Left cardiac atrium (tissue), 4 donors: ENCODE data around the gene AK1. TPM values are rescaled to one million over a fixed set of nuclear protein-coding genes. Genes with fewer than 3 reads are reported as not detected.

Experiments used
- ATAC-seq, 2 donors: fragments of 200-7000 bp; cut with Tn5 transposase; one replicate each; pipeline ENCODE4 v1.9.1; 2020; ENCODE audit warnings: mild to moderate bottlenecking in 2 of 2, moderate library complexity in 2 of 2
- DNase-seq: peaks from one replicate; pipeline ENCODE4 v3.0.0-alpha.2; 2020
- intact Hi-C, 2 donors: fragments of 100-400 bp; cut with DNase I; formaldehyde crosslinking; loops; one replicate each; pipeline versions ENCODE4 v1.14.1 to v1.15.1; 2022 to 2023
- total RNA-seq, 2 donors: library from RNA; stranded (reverse); fragmentation: NEBNext Ultra II Directional; extraction: Animal tissue kit (Norgen Biotek cat#: 25700); gene quantifications; one replicate each; pipeline ENCODE4 v1.2.1, GENCODE V29; 2021
- donor health status: DM: no; HTN: yes; CAD: no.
- donor health status: DM: no; HTN: yes; CAD: no; lungs with severe emphysema.
- donor health status: DM: yes; HTN: yes; CAD: no.
- donor health status: Dilated cardiomyopathy.

The AK1 gene
- total RNA-seq, 2 donors from 2014 or later: 593 to 626 TPM

GRCh38 chr9:127912882-127913281, 35.4 kb upstream of the AK1 start:
- ATAC-seq: no peak
- no peak for DNase-seq
- intact Hi-C loops: no loop called here

DNA sequence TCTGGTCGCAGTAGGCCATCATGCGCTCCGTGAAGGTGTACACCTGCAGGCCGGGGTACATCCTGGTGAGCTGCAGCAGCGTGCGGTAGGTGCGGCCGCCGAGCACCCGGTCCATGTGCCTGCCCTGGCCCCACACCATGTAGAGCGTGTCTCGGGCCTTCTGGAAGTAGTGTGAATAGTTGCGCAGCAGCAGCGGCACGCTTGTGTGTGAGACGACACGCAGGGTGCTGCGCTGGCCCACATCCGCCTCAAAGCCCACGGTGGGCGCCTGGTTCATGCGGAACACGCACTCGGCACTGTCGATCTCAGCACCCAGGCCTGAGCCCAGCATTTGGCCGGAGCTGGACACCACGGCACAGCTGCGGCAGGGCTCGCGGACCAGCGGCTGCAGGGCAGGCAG, 34.8 kb upstream of the AK1 start:
- ATAC-seq: no peak
- no peak for DNase-seq
- intact Hi-C loops: no loop called here

DNA sequence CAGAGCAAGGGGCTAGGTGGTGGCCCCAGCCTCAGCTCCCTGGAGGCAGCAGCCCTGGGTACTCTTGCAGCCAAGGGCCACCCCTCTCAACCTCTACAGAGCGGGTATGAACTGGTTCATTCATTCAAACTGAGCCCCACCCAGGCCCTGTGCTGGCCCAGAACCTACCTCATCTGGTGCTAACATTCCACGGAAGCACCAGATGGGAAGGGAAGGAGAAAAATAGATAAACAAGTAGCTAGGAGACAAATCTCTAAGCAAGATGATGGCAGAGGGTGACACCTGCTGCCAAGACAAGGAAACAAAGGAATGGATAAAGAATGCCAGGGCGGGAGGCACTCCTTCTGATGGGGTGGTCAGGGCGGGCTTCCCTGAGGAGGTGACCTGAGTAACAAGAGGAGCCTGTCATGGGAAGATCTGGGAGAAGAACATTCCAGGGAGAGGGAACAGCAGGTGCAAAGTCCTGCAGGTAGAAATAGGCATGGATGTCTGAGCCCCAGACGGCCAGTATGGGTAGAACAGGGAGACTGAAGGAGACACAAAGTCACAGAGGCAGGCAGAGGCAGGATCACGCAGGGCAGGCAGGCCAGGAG, 33.2 kb upstream of the AK1 start:
- intact Hi-C loops: no loop called here

DNA sequence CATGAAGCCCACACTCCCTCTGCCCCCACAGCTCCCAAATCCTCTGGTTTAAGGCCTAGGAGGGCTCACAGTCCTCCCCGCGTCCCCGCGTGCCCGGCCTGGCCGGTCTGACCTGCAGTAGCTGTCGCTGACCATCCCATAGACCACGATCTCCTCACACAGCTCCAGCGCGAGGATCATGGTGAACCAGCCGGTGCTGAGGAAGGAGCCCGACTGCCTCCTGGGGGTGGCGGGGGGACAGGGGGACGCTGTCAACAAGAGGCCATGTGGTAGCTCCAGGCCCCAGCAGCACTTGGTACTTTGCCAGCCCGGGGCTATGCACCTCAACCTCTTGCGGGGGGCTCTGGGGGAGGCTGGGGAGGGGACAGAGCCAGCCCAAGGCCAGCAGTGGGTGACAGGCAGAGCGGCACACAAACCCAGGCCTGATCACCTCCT, 32.4 kb upstream of the AK1 start:
- no peak for DNase-seq
- intact Hi-C loops: no loop called here
- ATAC-seq: no peak

More for the DNA sequence above, 33.2 kb upstream of the AK1 start:
- ATAC-seq (no peak), DNase-seq (no peak)

- DNase-seq: no peak
- intact Hi-C loops: no loop called here
- no peak for ATAC-seq
Measured at GRCh38 chr9:127908660-127908926, 31.1 kb upstream of the AK1 start.

DNA sequence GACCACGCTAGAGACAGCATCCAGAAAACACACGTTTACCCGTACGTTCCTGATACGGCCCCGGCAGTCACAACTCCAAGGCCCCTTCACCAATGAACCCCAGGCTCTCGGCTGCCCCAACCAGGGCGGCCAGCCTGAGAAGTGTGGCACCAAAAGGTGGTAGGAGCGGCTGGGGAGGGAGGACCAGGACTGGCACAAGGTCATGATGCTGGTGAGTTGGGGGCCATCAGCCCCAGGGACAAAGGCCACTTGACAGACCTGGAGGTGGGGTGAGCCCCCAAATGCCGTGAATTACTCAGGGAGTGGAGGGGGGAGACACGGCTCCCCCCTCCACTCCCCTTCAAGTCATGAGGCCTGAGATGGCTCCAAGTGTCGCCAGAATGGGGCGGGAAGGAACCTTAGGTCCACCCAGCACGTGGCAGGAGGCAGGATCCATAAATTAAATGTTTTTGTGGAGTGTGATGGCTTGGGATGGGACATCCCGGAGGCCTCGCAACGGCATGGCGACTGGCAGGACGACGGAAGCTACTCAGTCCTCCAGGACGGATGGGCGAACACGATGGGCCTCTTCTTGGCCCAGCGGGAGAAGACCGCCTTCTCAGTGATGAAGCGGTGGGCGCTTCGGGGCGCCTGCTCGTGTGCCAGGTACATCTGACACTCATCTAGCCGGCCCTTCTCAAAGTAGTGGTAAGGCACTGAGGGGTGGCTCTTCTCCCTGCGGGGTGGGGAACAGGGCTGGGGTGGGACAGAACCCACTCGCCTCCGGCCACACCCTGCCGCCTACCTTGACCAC, 30.6 kb upstream of the AK1 start:
- no peak for DNase-seq

DNA sequence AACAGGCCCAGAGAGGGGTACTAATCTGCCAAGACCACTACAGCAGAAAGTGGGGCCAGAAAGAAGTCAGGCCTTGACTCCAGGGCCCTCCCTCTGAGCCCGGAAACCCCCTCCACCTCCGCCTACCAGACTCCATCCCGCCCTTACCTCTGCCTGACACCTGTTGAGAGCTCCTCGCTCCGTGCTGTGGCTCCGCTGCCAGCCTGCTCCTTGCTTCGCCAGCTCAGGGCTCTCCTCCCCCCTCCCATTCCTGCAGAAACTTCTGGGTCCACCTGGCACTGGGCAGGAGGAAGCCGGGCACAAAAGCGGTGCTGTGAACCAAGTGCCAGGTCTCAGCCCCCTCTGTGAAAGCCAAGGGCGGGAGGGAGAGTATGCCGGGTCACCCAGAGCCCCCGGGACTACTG, 28.3 kb upstream of the AK1 start:
- intact Hi-C loops: no loop called here
- peak; percentile 14 to 24 for ATAC-seq
- DNase-seq: no peak

More for the DNA sequence above, 30.6 kb upstream of the AK1 start:
- intact Hi-C loops: no loop called here
- ATAC-seq: no peak

- intact Hi-C loops: no loop called here
- ATAC-seq: peak; percentile 3 to 4
- no peak for DNase-seq
Measured at GRCh38 chr9:127905004-127905728, 27.7 kb upstream of the AK1 start.

GRCh38 chr9:127904561-127905003, 27.1 kb upstream of the AK1 start:
- DNase-seq (peak; percentile 52), ATAC-seq (peak; percentile 29 to 35)
- intact Hi-C loops: no loop called here

DNA sequence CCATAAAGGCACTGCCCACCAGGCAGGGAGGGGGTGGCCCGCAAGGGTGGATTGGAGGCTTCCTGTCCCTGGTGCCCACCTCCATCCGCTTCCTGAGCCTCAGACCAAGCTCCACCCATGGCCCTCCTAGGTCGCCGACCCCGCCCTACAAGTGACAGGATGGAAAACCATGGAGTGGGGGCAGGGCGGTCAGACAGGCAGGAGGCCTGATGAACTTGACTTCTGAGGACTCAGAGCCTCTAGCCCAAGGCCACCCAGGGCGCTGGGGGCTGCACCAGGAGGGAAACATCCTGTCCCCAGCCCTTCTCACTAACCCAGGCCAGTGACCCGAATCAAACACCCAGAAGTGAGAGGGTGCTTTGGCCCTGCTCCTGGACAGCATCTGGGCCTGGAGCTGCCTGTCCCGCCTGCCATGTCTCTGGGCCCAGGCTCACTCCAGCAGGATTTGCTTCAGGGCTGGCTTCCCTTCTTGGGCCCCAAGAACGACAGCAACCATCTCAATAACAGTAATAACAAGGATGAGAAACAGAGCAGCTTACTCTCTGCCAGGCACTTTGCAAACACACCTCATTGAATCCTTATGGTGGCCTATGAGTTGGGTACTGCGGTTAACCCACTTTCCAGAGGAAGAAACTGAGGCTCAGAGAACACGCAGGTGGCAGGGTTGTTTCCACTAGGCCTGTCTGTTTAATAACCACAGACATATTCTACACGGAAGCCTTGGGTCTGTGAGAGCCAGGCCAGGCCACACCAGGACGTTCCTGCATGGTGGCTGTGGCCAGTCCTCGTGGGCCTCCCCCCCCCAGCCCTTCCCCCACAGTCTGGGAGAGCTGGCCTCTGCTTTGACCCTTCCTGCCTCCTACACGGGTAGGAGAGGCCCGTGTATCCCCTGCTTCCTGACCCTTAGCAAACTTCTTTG, 26.3 kb upstream of the AK1 start:
- intact Hi-C loops: no loop called here
- DNase-seq: peak; percentile 92
- peak; percentile 14 to 44 for ATAC-seq

- intact Hi-C loops: no loop called here
- peak; percentile 79 to 83 for ATAC-seq
- DNase-seq: peak; percentile 80
Measured at GRCh38 chr9:127899128-127899943, 21.9 kb upstream of the AK1 start, which contains the start of gene ST6GALNAC6. ST6GALNAC6 (minus strand) TSS chr9:127899603; CDS start chr9:127897981, 1,622 bp downstream.

- intact Hi-C loops: no loop called here
Measured at GRCh38 chr9:127898433-127899127, 21.1 kb upstream of the AK1 start.

DNA sequence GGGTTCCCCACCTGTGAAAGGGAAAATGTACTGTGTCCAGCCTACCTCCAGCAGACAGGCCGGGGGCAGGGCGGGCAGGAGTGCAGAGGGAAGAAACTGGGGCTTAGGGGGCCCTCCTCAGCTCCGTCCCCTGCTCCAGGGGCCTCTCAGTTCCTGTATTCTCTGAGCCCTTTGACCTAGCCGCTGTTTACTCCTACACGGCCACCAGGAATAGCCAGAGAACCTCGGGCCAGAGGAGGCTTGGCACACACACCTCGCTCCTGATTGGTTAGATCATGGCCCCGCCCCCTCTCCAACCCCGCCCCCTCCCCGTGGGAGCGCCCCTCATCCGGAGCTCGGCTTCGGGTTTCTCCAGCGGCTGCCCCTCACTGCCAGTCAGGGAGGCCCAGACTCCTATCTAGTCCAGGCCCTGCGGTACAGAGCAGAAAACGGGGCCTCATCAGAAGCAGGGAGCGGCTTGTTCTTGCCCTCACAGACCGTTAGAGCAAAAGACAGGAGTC, 19.8 kb upstream of the AK1 start:
- intact Hi-C loops: no loop called here
- peak; percentile 80 to 85 for ATAC-seq
- peak; percentile 84 for DNase-seq

More at GRCh38 chr9:127898433-127899127, 21.1 kb upstream of the AK1 start:
- DNase-seq (peak; percentile 77), ATAC-seq (peak; percentile 51 to 63)

DNA sequence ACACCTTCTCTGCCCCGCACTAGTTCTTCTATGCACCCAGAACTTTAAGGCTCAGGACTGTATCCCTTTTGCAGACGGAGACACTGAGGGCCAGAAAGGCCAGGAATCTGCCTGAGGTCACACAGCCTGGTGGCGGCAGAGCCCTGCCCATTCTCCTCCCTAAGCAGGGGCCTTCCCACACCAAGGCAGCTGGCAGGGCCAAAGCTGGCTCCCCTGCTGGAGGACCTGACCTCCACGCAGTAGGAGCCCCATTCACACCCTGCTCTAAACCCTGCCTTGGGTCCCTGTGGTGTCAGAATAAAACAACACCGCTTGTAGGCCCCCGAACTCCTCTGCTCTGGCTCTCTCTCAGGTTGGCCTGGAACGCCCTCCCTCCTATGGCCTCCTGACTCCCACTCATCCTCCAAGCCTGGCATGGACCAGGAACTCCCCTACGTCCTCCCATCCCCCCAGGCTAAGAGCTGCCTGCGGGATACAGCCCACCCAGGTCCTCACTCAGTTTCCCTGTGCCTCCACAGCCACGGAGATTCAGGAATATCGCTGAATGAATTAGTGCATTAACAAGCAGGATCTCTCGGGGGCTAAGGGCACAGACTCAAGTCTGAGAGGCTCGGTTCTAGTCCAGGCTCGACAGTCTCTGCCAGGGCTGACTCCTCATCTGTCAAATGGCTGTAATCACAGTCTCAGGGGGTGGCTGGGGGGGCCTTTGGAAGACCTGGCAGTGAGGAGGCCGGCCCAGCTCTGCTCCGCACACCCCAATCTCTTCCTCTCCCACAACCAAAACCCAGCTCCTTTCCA, 19.1 kb upstream of the AK1 start:
- ATAC-seq: no peak
- DNase-seq: no peak
- intact Hi-C loops: no loop called here

DNA sequence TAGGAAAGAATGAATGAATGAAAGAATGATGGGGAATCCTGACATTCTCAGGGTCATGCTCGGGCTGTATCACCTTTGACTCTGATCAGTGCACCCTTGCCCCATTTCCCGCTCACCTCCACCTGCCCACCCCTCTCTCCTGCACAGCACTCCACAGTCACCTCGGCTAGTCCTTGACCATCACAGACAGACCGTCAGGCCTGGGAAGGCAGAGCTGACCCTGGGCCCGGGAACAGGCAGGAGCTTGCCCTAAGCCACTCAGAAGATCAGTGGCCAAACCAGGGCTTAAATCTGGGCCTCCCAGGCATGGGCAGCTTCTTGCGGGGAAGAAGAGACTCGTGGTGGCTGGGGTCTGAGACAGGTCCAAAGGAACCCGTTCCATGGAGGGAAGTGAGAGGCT, 18.3 kb upstream of the AK1 start:
- intact Hi-C loops: no loop called here
- DNase-seq (no peak), ATAC-seq (no peak)

GRCh38 chr9:127893392-127893791, 15.9 kb upstream of the AK1 start:
- DNase-seq: no peak
- intact Hi-C loops: no loop called here
- no peak for ATAC-seq

DNA sequence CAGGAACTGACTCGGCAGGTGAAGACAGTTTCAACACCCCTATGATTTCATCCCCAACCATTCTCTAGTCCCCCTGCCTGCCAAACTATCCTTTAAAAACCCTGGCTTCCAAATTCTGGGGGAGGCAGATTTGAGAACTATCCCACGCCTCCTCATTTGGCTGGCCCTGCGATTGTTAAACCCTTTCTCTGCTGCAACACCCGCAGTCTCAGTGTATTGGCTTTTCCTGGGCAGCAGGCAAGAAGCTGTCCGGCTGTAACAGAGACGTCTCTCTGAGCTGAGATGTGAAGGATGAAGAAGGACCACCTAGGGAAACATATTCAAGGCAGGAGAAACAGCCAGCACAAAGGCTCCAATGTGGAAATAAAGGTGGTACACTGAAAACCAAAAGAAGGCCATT, 15.4 kb upstream of the AK1 start:
- DNase-seq (no peak), ATAC-seq (no peak)
- intact Hi-C loops: no loop called here
